COLO668 (cell line): ENCODE results near the gene JUP.

Experiments
- DNase-seq: peaks from one replicate; lab custom pipeline; 2025; ENCODE audit not compliant: unreplicated experiment; lab: John Stamatoyannopoulos, UW

JUP gene

GRCh38 chr17:41760878-41761277 is 25.6 kb downstream of the JUP start:
- DNase-seq = no peak

GRCh38 chr17:41758601-41759000 is 27.9 kb downstream of the JUP start:
- no peak for DNase-seq

GRCh38 chr17:41754066-41754465 is 32.4 kb downstream of the JUP start:
- DNase-seq = no peak

GRCh38 chr17:41751288-41751687 is 35.2 kb downstream of the JUP start:
- DNase-seq = no peak

GRCh38 chr17:41750862-41751261 is 35.6 kb downstream of the JUP start:
- DNase-seq = no peak

GRCh38 chr17:41748275-41748674 is 38.2 kb downstream of the JUP start:
- DNase-seq = no peak

GRCh38 chr17:41741709-41742108 is 44.8 kb downstream of the JUP start:
- no peak for DNase-seq

GRCh38 chr17:41740506-41740905 is 46.0 kb downstream of the JUP start:
- DNase-seq = no peak

GRCh38 chr17:41739661-41740352 is 46.7 kb downstream of the JUP start:
- peak; percentile 59 for DNase-seq

- no peak for DNase-seq
Observed at GRCh38 chr17:41738801-41739112, 47.8 kb downstream of the JUP start.

GRCh38 chr17:41738077-41738800 is 48.3 kb downstream of the JUP start:
- peak; percentile 61 for DNase-seq

GRCh38 chr17:41737680-41738023 is 48.9 kb downstream of the JUP start:
- no peak for DNase-seq

- DNase-seq = no peak
Observed at GRCh38 chr17:41736983-41737679, 49.4 kb downstream of the JUP start.

GRCh38 chr17:41735744-41736143 is 50.8 kb downstream of the JUP start:
- no peak for DNase-seq

GRCh38 chr17:41734949-41735313 is 51.6 kb downstream of the JUP start:
- no peak for DNase-seq

GRCh38 chr17:41734139-41734948 is 52.2 kb downstream of the JUP start, which contains the start of gene HAP1:
TSS of gene HAP1 (minus strand) at chr17:41734643. CDS start at chr17:41734634, 9 bp downstream.
- peak; percentile 6 for DNase-seq

- DNase-seq = peak; percentile 2
Observed at GRCh38 chr17:41733348-41734138, 53.0 kb downstream of the JUP start.

- DNase-seq = no peak
Observed at GRCh38 chr17:41731836-41732235, 54.7 kb downstream of the JUP start.

GRCh38 chr17:41730479-41730878 is 56.0 kb downstream of the JUP start:
- no peak for DNase-seq

- DNase-seq = no peak
Observed at GRCh38 chr17:41728056-41728455, 58.5 kb downstream of the JUP start.

- no peak for DNase-seq
Observed at GRCh38 chr17:41725134-41725533, 61.4 kb downstream of the JUP start.
